ENCODE data around the gene NAV2. TPM values are rescaled to one million over a fixed set of nuclear protein-coding genes. Genes with fewer than 3 reads are reported as not detected.

Gene NAV2
- polyA plus RNA-seq, 3 donors, result not detected

GRCh38 chr11:19938866-19939265, 226.2 kb downstream of the NAV2 start:
- no peak for DNase-seq
- no peaks in the 10 kb centered on the region for H3K79me2 ChIP-seq (ENCODE audit: insufficient read depth, low read length)
- intact Hi-C loops (cut with micrococcal nuclease), result no loop called here
- H2AFZ ChIP-seq (ENCODE audit: insufficient read depth, low read depth, low read length, poor library complexity, severe bottlenecking), result no peak overlapping the region
- Mint-ChIP-seq H3K4me1 (no peaks in the 10 kb centered on the region), H3K9me3 (no peaks in the 10 kb centered on the region), H3K4me3 (no peak overlapping the region), H3K27ac (no peak overlapping the region), H3K27me3 (ENCODE audit: low read depth in 3 of 3) (peaks cover 2 to 5% (median 4%) of the 10 kb centered on the region in 3 donors), H3K36me3 (no peaks in the 10 kb centered on the region)
- H3K27me3 ChIP-seq (ENCODE audit: control insufficient read depth in 2 of 2, insufficient read depth in 2 of 2, low read length in 2 of 2), result no peaks in the 10 kb centered on the region
- H3K4me1 ChIP-seq (ENCODE audit: control insufficient read depth in 1 of 2, insufficient read depth in 2 of 2, low read length in 2 of 2), result no peaks in the 10 kb centered on the region
- H3K36me3 ChIP-seq (replicated peaks in 1 of 2; ENCODE audit: control insufficient read depth in 1 of 2, insufficient read depth in 2 of 2, low read length in 2 of 2), result no peaks in the 10 kb centered on the region
- no peaks in the 10 kb centered on the region for H4K20me1 ChIP-seq (ENCODE audit: insufficient read depth, low read length)
- no peaks in the 10 kb centered on the region for H3K9me3 ChIP-seq (replicated peaks in 1 of 2; ENCODE audit: control insufficient read depth in 1 of 2, insufficient read depth in 1 of 2, low read length in 2 of 2)
- TF ChIP-seq CTCF (IDR thresholded peaks at IDR 0.05), result no peak
- H3K4me2 ChIP-seq (replicated peaks; ENCODE audit: extremely low read depth, low read length, poor library complexity, severe bottlenecking), result no peak overlapping the region
- H3K9ac ChIP-seq (ENCODE audit: insufficient read depth, low read length, poor library complexity, severe bottlenecking), result no peak overlapping the region
- H3K4me3 ChIP-seq (replicated peaks in 1 of 3; ENCODE audit: low read depth in 2 of 3, low read length in 3 of 3), result no peak overlapping the region
- no peak overlapping the region for H3K27ac ChIP-seq (ENCODE audit: low read depth in 1 of 2, low read length in 2 of 2)
- WGBS (ENCODE audit: insufficient coverage), result 85% methylated on average over 4 of the region's 4 CpGs

GRCh38 chr11:19939415-19939929, 226.8 kb downstream of the NAV2 start:
- H3K36me3 Mint-ChIP-seq, result no peaks in the 10 kb centered on the region
- no peak overlapping the region for H3K27ac ChIP-seq (ENCODE audit: low read depth in 1 of 2, low read length in 2 of 2)
- no peaks in the 10 kb centered on the region for H3K4me1 Mint-ChIP-seq
- no peaks in the 10 kb centered on the region for H3K27me3 ChIP-seq (ENCODE audit: control insufficient read depth in 2 of 2, insufficient read depth in 2 of 2, low read length in 2 of 2)
- no peak overlapping the region for H3K27ac Mint-ChIP-seq
- no peaks in the 10 kb centered on the region for H3K79me2 ChIP-seq (ENCODE audit: insufficient read depth, low read length)
- H3K4me3 ChIP-seq (replicated peaks in 1 of 3; ENCODE audit: low read depth in 2 of 3, low read length in 3 of 3), result no peak overlapping the region
- intact Hi-C loops (cut with micrococcal nuclease), result no loop called here
- TF ChIP-seq CTCF (IDR thresholded peaks at IDR 0.05), result no peak
- WGBS (ENCODE audit: insufficient coverage), result 70% methylated on average over 7 of the region's 9 CpGs
- peaks cover 2 to 4% (median 4%) of the 10 kb centered on the region in 3 donors for H3K27me3 Mint-ChIP-seq (ENCODE audit: low read depth in 3 of 3)
- H3K9me3 ChIP-seq (replicated peaks in 1 of 2; ENCODE audit: control insufficient read depth in 1 of 2, insufficient read depth in 1 of 2, low read length in 2 of 2), result no peaks in the 10 kb centered on the region
- no peaks in the 10 kb centered on the region for H3K36me3 ChIP-seq (replicated peaks in 1 of 2; ENCODE audit: control insufficient read depth in 1 of 2, insufficient read depth in 2 of 2, low read length in 2 of 2)
- H4K20me1 ChIP-seq (ENCODE audit: insufficient read depth, low read length), result no peaks in the 10 kb centered on the region
- no peaks in the 10 kb centered on the region for H3K4me1 ChIP-seq (ENCODE audit: control insufficient read depth in 1 of 2, insufficient read depth in 2 of 2, low read length in 2 of 2)
- H3K4me2 ChIP-seq (replicated peaks; ENCODE audit: extremely low read depth, low read length, poor library complexity, severe bottlenecking), result no peak overlapping the region
- no peak overlapping the region for H3K4me3 Mint-ChIP-seq
- no peaks in the 10 kb centered on the region for H3K9me3 Mint-ChIP-seq
- DNase-seq, result no peak
- no peak overlapping the region for H2AFZ ChIP-seq (ENCODE audit: insufficient read depth, low read depth, low read length, poor library complexity, severe bottlenecking)
- H3K9ac ChIP-seq (ENCODE audit: insufficient read depth, low read length, poor library complexity, severe bottlenecking), result no peak overlapping the region

Data from CD14-positive monocyte (primary cell).